Measurements from ENCODE around the gene TRIP10. TPM values are rescaled to one million over a fixed set of nuclear protein-coding genes. Genes with fewer than 3 reads are reported as not detected.

TRIP10 gene
- total and polyA plus RNA-seq, 2 of the 13 experiments (the other 11 are each of a cell fraction or from before 2014, with no cell fraction given): 32.5 to 33.2 TPM

DNA sequence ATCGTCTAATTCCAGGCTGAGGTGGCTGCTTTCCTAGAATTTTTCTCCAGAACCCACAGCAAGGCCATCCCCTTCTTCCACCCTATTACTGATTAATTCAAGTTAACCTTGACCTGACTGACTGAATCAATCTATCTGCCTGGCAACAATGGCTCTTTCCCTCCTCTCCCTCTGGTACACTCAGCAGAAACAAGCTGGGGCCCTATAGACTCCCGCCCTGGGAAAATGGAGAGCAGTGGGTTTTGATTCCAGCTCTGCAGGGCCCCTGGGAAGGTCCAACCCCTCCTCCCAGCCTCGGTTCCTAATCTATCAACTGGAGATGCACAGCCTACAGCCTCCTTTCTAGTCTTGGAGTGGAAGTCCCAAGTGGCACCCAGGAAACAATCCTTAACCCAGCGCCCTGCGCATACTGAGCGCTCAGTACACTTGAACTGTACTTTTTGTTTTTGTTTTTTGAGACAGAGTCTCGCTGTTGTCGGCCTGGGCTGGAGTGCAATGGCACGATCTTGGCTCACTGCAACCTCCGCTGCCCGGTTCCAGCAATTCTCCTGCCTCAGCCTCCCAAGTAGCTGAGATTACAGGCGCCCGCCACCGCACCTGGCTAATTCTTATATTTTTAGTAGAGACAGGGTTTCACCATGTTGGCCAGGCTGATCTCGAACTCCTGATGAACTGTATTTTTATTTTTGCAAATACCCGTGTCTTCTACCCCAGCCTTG is 13.8 kb upstream of the TRIP10 start (continued):
- 0 out of 2 replicates have a peak, but pooled peaks have one; percentile 19 for TF ChIP-seq HIC2 (CRISPR knock-in tag; IDR thresholded peaks at IDR 0.05; ENCODE audit: low read depth)
- TF ChIP-seq, protein P1, sequence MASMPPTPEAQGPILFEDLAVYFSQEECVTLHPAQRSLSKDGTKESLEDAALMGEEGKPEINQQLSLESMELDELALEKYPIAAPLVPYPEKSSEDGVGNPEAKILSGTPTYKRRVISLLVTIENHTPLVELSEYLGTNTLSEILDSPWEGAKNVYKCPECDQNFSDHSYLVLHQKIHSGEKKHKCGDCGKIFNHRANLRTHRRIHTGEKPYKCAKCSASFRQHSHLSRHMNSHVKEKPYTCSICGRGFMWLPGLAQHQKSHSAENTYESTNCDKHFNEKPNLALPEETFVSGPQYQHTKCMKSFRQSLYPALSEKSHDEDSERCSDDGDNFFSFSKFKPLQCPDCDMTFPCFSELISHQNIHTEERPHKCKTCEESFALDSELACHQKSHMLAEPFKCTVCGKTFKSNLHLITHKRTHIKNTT (CRISPR knock-in tag; IDR thresholded peaks at IDR 0.05): no peak
- TF ChIP-seq ZC3H13 (CRISPR knock-in tag; IDR thresholded peaks at IDR 0.05): no peak
- TF ChIP-seq ZNF333 (CRISPR knock-in tag; IDR thresholded peaks at IDR 0.05; ENCODE audit: borderline replicate concordance): no peak
- TF ChIP-seq SIX1 (CRISPR knock-in tag; IDR thresholded peaks at IDR 0.05; ENCODE audit: borderline replicate concordance): no peak
- 0 out of 2 replicates have a peak, but pooled peaks have one; percentile 48 for TF ChIP-seq NFATC3 (CRISPR knock-in tag; IDR thresholded peaks at IDR 0.05)
- TF ChIP-seq CREB1 (IDR thresholded peaks at IDR 0.05): no peak
- 0 out of 2 replicates have a peak, but pooled peaks have one; percentile 10 for TF ChIP-seq CREB1 (CRISPR knock-in tag; IDR thresholded peaks at IDR 0.05)
- TF ChIP-seq, protein P2, sequence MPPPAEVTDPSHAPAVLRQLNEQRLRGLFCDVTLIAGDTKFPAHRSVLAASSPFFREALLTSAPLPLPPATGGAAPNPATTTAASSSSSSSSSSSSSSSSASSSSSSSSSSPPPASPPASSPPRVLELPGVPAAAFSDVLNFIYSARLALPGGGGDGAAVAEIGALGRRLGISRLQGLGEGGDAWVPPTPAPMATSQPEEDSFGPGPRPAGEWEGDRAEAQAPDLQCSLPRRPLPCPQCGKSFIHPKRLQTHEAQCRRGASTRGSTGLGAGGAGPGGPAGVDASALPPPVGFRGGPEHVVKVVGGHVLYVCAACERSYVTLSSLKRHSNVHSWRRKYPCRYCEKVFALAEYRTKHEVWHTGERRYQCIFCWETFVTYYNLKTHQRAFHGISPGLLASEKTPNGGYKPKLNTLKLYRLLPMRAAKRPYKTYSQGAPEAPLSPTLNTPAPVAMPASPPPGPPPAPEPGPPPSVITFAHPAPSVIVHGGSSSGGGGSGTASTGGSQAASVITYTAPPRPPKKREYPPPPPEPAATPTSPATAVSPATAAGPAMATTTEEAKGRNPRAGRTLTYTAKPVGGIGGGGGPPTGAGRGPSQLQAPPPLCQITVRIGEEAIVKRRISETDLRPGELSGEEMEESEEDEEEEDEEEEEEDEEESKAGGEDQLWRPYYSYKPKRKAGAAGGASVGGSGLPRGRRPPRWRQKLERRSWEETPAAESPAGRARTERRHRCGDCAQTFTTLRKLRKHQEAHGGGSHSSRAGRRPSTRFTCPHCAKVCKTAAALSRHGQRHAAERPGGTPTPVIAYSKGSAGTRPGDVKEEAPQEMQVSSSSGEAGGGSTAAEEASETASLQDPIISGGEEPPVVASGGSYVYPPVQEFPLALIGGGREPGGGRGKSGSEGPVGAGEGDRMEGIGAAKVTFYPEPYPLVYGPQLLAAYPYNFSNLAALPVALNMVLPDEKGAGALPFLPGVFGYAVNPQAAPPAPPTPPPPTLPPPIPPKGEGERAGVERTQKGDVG (CRISPR knock-in tag; IDR thresholded peaks at IDR 0.05; ENCODE audit: borderline replicate concordance): peak; percentile 83; the same call in 1 of the 2 replicates
- no peak for TF ChIP-seq ZNF737 (CRISPR knock-in tag; IDR thresholded peaks at IDR 0.05; ENCODE audit: borderline replicate concordance)
- no peak for TF ChIP-seq BRCA1 (CRISPR knock-in tag; IDR thresholded peaks at IDR 0.05)
- no peak for TF ChIP-seq ZNF781 (CRISPR knock-in tag; IDR thresholded peaks at IDR 0.05; ENCODE audit: borderline replicate concordance, not compliant biosample characterization)
- TF ChIP-seq NFYB (CRISPR knock-in tag; IDR thresholded peaks at IDR 0.05): no peak
- 0 out of 2 replicates have a peak, but pooled peaks have one; percentile 52 for TF ChIP-seq MIER3 (CRISPR knock-in tag; IDR thresholded peaks at IDR 0.05; ENCODE audit: borderline replicate concordance)
- TF ChIP-seq CCAR2 (optimal IDR thresholded peaks at IDR 0.05; ENCODE audit: low read depth, low read length): no peak
- peak; percentile 37; the same call in 1 of the 2 replicates for TF ChIP-seq ELF3 (CRISPR knock-in tag; IDR thresholded peaks at IDR 0.05)
- TF ChIP-seq TRAFD1 (CRISPR knock-in tag; IDR thresholded peaks at IDR 0.05; ENCODE audit: borderline replicate concordance): no peak

Measured in HepG2 (cell line).